GM21423 (cell line): ENCODE measurements around the gene MYO3A.
"Not testable (repeated sequence)": the region's sequence is repeated elsewhere in the genome, so short reads cannot be mapped to it uniquely, and the experiment has no call there.

Experiments
- ATAC-seq: cut with Tn5 transposase; IDR thresholded peaks from one replicate; pipeline ENCODE4 v1.9.1; 2021; ENCODE audit warnings: mild to moderate bottlenecking, moderate library complexity; ENCODE audit not compliant: unreplicated experiment

The MYO3A gene

GRCh38 chr10:26067680-26068079, 133.7 kb downstream of the MYO3A start:
- ATAC-seq = no peak

DNA sequence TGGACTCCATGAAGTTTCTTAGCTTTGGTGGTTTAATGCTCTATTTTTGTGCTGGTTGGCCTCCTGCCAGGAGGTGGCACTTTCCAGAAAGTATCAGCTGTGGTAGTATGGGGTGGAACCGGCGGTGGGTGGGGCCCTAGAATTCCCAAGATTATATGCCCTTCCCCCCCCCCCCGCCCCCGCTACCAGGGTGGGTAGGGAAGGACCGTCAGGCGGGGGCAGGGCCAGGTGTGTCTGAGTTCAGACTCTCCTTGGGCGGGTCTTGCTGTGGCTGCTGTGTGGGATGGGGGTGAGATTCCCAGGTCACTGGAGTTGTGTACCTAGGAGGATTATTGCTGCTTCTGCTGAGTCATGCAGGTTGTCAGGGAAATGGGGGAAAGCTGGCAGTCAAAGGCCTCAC, 146.9 kb downstream of the MYO3A start:
- ATAC-seq = not testable (repeated sequence)

- ATAC-seq = no peak
These were observed 147.4 kb downstream of the MYO3A start for GRCh38 chr10:26081459-26081858.

- no peak for ATAC-seq
These were observed 151.5 kb downstream of the MYO3A start for GRCh38 chr10:26085549-26085948.

GRCh38 chr10:26087666-26088065, 153.6 kb downstream of the MYO3A start:
- ATAC-seq = no peak

DNA sequence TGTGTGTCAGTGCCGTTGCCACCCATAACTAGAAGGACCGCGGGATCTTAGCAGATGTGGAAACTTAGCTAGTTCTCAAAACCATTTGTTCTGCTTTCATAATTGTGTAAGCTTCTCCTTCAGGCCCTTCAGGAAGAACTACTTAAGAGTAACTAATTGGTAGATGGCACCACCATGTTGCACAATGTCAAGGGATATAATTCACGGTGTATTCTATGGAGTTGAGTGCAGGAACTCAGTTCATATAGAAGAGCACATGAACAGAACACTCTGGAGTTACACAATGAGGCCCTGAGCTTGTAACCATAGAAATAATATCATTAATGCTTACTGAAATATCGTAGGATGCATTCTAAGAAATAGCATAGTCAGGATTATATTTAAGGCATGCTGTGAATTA, 156.0 kb downstream of the MYO3A start:
- no peak for ATAC-seq

DNA sequence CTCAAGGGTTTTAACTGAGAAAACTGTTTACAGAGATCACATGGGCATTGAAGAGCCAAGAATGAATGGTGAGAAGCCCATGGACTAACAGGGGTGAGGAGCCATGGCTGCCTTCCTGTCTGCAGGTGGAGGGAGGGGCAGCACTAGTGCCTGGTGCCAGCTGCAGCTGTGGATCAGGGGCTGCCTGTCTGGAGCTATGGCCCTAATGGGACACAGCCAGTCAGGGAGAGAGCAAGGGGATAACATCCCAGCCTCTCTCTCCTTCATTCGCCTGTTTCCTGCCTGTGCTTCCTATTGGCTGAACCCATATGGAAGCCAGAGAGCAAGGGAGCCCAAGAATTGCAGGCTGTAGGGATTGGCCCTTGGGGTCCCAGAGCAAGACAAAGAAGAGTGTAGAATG, 156.7 kb downstream of the MYO3A start:
- ATAC-seq = no peak

- no peak for ATAC-seq
These were observed 159.2 kb downstream of the MYO3A start for GRCh38 chr10:26093229-26093628.

DNA sequence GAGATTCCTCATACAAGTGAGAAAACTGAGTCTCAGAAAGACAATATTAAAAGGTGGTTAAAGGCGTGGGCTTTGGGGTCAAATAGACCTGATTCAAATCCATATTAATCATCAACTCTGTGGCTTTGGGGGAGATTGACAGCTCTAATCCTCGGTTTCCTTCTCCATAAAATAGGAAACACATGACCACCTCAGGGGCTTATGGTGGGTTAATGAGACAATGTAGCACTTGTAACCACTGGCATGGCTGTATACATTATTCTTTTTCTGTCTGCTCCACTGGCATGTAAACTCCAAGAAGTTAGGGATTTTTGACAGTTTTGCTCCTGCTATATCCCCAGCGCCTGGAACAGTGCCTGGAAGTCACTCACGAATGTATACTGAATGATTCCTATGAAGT, 161.8 kb downstream of the MYO3A start:
- ATAC-seq = no peak

DNA sequence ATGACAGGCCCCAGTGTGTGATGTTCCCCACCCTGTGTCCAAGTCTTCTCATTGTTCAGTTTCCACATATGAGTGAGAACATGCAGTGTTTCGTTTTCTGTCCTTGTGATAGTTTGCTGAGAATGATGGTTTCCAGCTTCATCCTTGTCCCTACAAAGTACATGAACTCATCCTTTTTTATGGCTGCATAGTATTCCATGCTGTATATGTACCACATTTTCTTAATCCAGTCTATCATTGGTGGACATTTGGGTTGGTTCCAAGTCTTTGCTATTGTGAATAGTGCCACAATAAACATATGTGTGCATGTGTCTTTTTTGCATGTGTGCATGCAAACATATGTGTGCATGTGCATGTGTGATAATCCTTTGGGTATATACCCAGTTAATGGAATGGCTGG, 163.5 kb downstream of the MYO3A start:
- ATAC-seq = not testable (repeated sequence)

DNA sequence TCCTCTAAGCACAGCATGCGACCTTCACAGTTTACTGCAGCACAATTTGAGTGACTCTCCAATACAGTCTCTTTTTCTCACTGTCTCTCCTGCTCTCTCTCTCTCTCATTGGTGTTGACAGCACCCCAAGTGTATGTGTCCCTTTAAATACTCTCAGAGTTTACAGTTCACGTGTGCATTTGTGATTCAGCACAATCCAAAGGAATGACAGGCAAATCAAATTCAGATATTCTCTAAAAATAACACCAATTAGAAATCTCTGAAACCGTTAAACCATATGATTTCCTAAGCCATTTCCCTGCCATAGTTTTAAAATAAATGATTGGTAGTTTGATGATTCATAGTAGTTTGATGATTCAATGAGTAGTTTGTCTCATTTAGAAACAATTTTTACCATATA, 178.5 kb downstream of the MYO3A start:
- ATAC-seq = no peak

DNA sequence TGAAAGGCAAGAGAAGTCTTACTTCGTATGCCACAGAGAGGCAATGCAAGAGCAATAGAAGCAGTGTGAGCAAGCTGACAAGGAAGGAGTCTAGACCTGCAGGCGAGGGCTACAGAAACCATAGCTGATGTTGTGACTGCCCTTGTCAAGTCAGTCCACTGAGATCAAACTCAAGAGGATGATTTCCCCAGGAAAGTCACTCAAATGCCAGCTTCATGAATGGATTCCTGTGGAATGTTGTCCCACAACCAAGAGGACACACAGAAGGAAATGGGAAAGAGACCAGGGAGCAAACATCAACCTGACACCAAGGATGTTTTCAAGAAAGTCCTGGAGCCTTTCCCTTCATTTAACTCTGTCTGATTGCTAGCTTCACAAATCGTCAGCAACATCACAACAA, 204.6 kb downstream of the MYO3A start:
- no peak for ATAC-seq

- no peak for ATAC-seq
These were observed 222.0 kb downstream of the MYO3A start for GRCh38 chr10:26156019-26156418.

DNA sequence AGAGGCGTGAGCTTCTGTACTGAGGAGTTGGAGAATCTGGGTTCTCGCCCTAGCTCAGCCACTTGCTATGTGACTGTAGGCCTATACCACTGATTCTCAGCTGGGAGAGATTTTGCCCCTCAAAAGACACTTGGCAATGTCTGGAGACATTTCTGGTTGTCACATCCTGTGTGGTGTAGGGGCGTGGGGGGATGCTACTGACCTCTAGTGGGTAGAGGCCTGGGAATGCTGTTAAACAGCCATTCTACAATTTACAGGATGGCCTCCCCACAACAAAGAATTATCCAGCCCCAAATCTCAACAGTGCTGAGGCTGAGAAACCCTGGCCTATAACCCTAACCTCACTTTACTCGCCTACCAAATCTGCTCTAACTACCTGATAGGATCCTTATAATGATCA, 223.7 kb downstream of the MYO3A start:
- ATAC-seq = no peak

DNA sequence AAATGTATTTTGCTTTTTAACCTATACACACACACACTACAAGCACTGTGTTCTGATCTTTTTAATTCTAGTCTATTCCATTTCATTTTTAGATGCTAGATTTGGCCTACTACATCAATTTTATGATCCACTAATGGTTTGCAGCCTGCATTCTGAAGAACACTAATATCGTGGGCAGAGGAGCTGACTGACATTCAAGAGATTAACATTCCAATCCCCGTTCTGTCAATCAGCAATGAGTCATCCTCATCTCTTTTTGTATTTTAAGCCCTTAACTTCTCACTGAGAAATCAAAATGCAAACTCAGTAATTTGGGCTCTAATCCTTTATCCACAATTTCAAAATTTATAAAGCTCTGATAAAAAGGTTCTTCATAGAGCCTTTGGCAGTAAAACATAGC, 235.4 kb downstream of the MYO3A start:
- no peak for ATAC-seq

- ATAC-seq = no peak
These were observed 238.1 kb downstream of the MYO3A start for GRCh38 chr10:26172131-26172530.

GRCh38 chr10:26173837-26174236, 239.8 kb downstream of the MYO3A start:
- no peak for ATAC-seq

DNA sequence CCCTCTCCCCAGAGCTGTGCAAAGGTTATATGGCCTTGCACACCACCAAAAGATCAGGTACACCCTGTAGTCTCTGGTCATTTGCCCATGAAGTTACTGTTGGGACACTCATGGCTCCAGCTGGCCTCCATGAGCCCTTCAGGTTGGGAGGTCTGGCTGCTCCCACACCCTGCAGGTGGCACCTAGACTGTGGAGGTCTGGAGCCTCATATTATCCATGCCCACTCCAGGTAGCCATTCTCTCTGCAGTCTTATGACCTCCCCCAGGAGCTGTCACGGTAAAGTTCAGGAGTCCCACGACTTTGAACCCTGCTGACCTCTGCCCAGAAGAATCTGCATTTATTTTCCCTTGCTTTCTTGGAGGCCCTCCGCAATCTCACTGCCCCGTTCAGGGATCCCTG, 243.3 kb downstream of the MYO3A start:
- ATAC-seq = no peak

- ATAC-seq = no peak
These were observed 260.2 kb downstream of the MYO3A start for GRCh38 chr10:26194275-26194674.

DNA sequence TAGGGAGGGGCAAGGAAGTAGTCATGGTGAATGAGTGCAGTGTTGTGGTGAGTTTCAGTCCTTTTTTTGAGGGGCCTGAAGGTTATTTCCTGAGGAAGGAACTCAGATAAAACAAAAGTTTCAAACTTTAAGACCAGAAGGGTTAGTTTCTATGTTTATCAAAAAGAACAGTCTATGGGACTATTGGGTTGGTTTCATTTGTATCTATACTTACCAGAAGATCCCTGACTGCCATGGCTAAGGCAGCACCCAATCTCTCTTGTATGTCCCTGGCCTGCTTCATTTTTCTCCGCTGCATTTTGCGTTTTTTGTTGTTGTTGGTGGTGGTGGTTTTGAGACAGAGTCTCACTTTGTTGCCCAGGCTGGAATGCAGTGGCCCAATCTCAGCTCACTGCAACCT, 263.2 kb downstream of the MYO3A start:
- no peak for ATAC-seq

- no peak for ATAC-seq
These were observed 264.1 kb downstream of the MYO3A start for GRCh38 chr10:26198119-26198518.

DNA sequence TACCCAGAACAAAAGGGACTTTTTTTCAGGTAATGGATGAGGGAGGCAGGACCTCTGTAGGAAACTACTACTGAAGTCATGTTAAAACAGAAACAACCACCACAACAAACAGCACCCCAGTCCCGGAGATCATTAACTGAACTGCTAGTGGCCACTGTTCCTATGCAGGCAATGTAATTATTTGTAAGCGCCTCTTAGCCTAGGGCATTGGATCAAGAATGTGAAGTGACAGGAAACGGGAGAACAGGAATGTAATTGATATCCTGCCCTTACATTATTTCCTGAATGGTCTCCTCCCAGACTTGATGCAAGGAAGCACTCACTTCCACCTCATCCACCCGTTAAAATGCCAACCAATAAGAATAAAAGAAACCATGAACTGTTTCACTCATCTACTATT, 265.8 kb downstream of the MYO3A start:
- no peak for ATAC-seq

- no peak for ATAC-seq
These were observed 271.2 kb downstream of the MYO3A start for GRCh38 chr10:26205223-26205622.
